ENCODE data around the gene UVRAG.
"Not testable (repeated sequence)": the region's sequence is repeated elsewhere in the genome, so short reads cannot be mapped to it uniquely, and the experiment has no call there.

UVRAG gene

DNA sequence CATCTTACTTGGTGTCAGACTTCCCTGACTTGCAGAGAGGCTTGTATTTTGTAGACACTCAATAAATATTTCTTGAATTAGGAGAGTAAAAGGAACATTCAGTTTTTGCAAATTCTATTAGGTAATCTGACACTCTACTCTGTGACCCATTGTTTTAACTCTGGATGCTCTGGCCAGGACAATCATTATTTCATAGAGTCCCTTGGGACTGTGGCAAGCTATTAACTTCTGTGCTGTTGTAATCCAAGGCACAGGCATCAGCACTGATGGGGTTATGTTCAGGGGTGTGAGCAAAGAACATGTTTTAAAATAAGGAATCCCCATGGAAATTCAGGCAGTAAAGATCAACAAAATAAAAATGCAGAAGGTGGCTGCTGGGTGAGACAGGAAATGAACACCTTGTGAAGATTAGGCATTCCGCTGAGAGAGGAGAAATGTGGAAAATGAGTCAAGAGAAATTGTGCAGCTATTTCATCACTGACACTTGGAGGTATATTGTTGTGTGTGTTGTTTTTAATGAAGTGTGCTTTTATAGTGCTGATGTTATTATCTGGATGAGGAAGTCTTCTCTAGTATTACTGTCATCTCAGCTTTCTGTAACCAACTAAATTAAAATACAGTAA, 216.1 kb downstream of the UVRAG start:
- DNase-seq = no peak

GRCh38 chr11:76033699-76034098, 218.7 kb downstream of the UVRAG start:
- no peak for DNase-seq

DNA sequence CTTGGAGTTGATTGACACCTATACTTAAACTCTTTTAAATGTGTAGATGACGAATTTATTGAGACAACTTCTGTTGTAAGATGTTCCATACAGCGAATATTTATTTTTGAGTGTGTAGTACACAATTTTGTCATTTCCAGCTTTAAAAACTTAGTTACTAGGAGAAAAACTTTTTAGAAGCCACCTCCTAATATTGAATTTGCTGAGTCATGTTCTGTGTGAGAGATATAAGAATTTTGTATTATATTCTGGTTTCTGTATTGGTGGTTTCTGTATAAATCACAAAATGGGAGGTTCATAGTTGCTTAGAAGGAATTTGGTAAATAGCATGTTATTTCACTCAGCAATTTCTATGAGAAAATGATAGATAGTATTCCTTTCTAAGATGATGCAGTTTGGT, 220.0 kb downstream of the UVRAG start:
- no peak for DNase-seq

DNA sequence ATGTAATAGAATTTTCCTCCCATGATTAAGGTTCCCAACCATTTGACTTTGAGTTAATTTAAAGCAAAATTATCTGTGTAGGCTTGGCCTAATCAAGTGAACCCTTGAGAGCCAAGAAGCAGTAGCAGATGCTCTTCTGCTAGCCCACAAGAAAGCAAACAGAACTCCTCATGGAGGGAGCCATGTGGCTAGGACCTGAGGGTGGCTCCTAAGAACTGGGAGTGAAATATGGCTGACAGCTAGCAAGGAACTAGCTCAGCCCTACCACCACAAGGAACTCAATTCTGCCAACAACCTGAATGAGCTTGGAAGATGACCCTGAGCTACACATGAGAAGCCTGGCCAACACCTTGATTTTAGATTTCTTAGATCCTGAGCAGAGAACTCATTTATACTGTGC, 223.6 kb downstream of the UVRAG start:
- no peak for DNase-seq

- no peak for DNase-seq
Measured at GRCh38 chr11:76041208-76041607, 226.2 kb downstream of the UVRAG start.

GRCh38 chr11:76044750-76045320, 229.8 kb downstream of the UVRAG start:
- DNase-seq = no peak

DNA sequence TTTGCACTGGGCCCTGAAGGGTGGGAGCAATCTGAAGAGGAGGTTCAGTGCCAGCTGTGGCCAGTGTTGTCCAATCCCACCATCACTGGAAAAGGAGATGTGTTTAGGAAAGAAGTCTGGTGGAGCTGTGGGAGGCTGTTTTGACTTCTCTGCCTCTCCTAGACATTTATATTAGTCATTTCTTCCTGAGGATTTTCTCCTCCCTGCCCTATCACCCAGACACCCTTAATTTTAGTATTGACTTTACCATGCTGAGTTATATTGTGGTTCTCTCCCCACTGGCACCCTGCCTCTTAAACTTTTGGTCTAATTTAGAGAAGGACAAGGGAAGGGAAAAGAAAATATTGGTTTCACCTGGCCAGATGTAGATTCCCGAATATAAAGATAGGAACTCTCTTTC, 232.2 kb downstream of the UVRAG start:
- no peak for DNase-seq

DNA sequence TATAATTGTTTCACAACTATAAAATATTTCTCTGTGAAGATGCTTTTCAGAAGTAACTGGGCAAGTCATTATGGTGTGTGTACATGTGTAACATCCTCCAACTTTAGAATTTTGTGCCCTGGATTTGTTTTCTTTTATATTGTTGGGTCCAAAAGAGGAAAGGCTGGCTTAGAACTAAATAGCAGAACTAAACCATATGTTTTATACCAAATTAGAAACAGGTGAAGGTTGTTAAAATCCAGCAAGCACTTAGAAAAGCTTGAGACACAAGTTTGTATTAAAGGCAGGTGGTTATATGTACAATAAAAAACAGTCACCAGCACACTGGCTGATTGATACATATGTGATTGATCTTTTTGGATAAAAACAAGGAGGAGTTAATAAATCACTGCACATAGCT, 232.8 kb downstream of the UVRAG start:
- DNase-seq = no peak

GRCh38 chr11:76048763-76049162, 233.8 kb downstream of the UVRAG start:
- DNase-seq = peak; percentile 100

DNA sequence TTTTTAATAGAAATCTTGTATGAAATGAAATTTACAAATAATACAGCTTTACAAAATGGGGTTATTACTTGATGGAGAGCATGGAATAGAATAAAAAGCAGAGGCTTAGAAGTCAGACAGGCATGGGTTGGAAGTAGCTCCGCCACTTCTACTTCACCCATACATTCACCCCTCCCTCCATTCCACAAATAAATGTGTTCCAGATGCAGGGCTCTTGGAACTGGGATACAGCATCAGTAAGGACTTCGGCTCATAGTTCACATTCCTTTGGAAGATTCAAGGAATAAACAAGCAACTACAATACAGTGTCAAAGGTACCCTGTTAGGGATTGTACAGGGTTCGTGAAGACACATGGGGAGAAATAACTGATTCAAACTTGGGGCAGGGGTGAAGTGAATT, 234.5 kb downstream of the UVRAG start:
- DNase-seq = no peak

DNA sequence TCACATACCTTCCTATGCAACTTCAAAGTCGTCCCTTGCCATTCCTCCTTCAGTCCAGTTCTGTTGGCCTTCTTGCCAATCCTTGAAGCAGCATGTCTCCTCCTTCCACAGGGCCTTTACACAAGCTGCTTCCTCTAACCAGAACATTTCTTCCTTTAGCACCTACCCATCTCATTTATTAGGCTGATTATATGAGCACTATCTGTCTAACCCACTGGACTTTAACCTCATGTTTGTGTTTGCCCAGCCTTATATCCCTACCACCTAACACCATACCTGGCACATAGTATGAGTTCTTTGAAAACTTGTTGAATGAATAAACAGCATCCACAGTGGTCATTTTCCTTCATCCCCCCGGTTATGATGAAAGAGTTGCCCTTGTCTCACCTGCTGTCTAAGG, 236.9 kb downstream of the UVRAG start:
- DNase-seq = no peak

- DNase-seq = no peak
Measured at GRCh38 chr11:76054330-76054729, 239.3 kb downstream of the UVRAG start.

GRCh38 chr11:76056876-76057275, 241.9 kb downstream of the UVRAG start:
- DNase-seq = no peak

- DNase-seq = not testable (repeated sequence)
Measured at GRCh38 chr11:76060475-76061036, 245.5 kb downstream of the UVRAG start.

- DNase-seq = no peak
Measured at GRCh38 chr11:76062733-76063132, 247.7 kb downstream of the UVRAG start.

DNA sequence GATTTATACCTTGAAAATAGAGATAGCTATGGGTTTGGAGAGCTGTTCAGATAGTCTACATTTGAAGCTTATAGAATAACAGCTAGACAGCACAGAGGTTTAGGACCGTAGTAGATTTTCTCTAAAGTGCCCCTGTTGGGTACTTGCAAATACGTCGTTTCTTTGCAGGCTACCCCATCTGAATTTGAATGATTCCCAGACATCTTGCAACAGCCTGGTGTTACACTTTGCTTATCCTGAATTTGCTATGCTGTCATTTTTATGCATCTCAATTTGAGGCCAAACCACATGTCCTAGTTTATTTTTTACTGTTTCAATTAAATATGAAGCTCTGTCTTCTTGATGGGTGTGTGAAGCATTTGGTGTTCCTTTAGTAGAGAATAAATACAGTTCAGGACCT, 249.2 kb downstream of the UVRAG start:
- DNase-seq = no peak

DNA sequence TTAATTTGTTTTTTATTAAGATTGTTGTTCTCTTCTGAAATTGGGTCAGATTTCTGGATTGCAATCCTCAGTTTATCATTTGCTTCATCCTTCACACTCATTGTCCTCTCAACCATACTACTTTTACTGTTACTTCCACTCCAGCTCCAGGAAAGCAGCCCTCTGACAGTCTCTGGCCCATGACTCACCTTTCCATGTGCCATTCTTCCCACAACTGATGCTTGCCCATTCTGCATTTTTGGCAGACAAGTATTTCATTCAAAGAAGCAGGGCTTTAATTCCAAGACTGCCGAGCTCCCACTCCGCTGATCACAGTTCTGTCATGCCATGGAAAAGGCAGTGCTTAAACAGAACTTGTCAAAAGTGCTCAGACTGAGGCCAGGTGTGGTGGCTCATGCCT, 252.1 kb downstream of the UVRAG start:
- DNase-seq = no peak

GRCh38 chr11:76069001-76069400, 254.0 kb downstream of the UVRAG start:
- no peak for DNase-seq

DNA sequence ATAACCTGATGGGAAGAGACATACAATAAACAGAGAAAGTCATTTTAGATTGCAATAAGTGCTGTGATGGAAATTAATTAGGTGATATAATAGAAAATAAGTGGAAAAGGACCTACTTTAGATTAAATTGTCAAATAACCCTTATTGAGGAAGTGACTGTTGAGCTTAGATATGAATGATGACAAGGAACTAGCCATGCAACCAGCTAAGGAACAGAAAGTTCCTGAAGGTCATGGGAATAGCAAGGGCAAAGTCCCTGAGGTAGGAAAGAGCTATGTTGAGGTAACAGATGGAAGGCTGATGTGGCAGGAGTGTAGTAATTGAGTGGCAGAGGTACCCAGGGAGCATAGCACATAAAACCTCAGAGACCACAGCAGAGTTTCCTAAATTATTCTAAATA, 256.1 kb downstream of the UVRAG start:
- DNase-seq = no peak

- DNase-seq = no peak
Measured at GRCh38 chr11:76073724-76074123, 258.7 kb downstream of the UVRAG start.

DNA sequence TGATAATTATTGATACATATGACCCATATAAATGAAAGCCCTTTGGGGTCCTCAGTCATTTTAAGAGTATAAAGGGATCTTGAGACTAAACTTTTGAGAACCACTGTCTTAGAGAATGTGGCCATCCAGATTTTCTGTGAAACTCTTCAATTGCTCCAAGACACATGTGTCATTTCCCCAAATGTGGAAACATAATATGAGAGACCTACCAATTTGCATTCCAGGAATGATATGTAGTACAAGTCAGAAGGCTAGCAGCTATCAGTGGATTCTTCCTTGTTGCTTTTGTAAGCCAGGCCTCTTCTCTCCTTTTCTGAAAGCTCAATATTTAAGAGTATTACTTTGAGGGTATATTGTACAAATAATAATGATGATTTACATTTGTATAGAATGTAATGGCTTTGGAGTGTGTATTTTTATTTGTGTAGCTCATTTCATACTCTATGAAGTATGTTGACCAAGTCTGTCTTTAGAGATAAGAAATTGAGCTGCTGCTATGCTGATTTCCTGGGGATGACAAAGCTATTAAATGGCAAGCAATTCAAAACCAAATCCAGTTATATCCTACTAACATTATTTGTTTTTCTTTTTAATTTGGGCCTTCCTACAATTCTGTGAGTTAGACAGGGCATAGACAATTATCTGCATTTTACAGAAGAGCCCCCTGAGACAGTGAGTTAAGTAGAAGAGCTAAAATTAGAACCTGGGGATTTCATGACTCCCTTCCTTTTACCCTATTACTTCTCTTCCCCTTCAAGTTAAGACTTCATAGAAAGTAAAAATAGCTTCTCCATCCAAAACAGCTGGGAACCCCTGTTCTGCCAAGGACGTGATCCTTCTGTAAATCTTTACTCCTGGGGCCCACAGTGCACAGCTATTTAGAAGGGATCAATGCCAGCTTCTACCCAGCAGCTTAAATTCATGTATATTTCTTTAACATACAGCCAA, 259.4 kb downstream of the UVRAG start:
- DNase-seq = no peak

DNA sequence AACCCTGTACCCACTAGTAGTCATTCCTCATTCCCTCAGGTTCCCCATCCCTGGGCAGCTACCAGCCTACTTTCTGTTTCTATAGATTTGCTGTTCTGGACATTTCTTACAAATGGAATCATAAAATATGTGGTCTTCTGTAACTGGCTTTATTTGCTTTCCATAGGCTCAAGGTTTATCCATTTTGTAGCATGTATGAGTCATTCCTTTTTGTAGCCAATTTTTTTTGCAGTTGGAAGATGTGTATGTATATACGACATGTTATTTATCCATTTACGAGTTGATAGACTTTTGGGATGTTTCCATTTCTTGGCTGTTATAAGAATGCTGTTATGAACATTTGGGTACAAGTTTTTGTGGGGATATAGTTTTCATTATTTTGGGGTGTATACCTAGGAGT, 260.7 kb downstream of the UVRAG start:
- no peak for DNase-seq

DNA sequence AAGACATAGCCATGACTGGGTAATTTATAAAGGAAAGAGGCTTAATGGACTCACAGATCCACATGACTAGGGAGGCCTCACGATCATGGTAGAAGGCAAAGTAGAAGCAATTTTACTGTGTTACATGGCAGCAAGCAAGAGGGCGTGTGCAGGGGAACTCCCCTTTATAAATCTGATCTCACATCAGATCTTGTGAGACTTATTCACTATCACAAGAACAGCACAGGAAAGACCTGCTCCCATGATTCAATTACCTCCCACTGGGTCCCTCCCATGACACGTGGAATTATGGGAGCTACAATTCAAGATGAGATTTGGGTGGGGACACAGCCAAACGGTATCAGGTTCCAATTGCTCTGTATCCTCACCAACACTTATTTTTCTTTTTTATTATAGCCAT, 261.2 kb downstream of the UVRAG start:
- DNase-seq = not testable (repeated sequence)

DNA sequence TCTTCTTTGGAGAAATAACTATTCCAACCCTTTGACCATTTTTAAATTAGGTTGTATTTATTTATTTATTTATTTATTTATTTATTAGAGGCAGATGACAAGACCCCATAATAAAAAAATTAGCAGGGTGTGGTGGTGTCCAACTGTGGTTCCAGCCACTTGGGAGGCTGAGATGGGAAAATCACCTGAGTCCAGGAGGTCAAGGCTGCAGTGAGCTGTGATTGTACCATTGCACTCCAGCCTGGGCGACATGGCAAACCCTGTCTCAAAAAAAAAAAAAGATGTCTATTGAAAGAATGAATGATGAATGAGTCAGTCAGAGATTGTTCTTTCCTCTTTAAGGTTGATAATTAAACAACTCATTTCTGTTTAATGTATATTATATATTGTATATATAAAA, 261.7 kb downstream of the UVRAG start:
- no peak for DNase-seq
